Tongue (tissue), 2 donors: Measurements from ENCODE around the gene DOK7. TPM values are rescaled to one million over a fixed set of nuclear protein-coding genes. Genes with fewer than 3 reads are reported as not detected.

Experiments used
- DNase-seq: peaks from one replicate; pipeline ENCODE4 v3.0.0-alpha.2; 2015
- total RNA-seq: library from RNA; depleted of rRNA; stranded (reverse); fragments of >200 nt; gene quantifications from one replicate; pipeline ENCODE4 v1.2.3, GENCODE V29; 2014

The DOK7 gene
- total RNA-seq, 1 donor from 2014 or later: 30.9 TPM

DNA sequence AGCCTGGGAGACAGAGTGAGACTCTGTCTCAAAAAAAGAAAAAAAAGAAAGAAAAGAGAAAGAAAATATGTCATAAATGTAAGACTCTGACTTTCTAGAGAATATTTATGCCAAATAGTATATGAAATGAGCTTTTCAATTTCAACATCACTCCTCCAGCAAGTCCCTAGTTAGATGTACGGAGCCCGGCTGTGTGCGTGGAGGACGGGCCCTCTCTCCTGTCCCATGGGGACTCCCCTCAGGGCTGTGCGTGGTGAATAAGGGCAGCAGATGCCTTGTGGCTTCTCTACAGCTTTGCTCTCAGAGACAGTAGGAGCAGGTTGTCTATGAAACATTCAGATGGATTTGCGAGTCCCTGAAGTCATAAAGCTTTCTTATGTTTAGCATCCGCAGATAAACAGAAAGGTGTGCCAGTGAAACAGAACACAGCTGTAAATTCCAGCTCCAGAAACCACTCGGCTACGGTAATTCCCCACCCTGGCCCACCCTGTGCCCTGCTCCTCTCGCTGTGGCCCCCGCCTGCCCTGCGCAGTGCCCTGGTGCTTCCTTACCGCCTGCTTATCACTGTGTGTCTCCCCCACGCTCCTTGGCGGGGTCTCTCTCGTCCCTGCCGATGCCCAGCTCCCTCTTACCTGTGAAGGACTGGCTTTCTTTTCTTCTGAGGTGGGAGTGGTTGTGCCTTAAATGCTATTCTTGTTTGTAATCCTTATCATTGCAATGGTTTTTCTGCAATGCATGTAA lies 35.2 kb upstream of the DOK7 start:
- DNase-seq: no peak

- DNase-seq: no peak
These were observed 33.5 kb upstream of the DOK7 start for GRCh38 chr4:3429651-3430050.

- no peak for DNase-seq
These were observed 32.6 kb upstream of the DOK7 start for GRCh38 chr4:3430524-3430923.

DNA sequence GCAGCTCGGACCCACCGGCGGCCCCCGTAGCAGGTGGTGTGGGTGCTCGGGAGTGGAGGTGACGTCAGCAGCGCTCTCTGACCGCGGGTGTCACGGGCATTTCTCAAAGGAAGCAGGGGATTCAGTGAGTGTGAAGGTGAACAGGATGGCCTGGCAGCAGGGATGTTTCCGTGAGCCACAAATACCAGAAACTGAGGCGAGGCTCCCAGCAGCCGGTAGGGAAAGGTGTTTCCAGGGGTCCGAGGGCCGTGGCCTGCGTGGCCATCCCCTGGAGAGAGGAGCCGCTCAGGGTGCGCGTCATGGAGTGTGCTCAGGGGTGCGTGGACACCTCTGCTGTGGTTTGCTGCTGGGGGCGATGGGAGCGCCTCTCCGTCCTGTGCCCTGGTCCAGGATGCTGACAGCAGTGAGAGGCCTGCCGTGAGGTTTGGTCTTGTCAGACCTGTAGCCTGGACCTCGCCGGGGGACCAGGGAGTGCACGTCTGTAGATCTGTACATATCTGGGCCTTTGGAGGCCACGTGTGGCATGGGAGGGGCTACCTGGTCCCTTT lies 31.6 kb upstream of the DOK7 start:
- DNase-seq: no peak

DNA sequence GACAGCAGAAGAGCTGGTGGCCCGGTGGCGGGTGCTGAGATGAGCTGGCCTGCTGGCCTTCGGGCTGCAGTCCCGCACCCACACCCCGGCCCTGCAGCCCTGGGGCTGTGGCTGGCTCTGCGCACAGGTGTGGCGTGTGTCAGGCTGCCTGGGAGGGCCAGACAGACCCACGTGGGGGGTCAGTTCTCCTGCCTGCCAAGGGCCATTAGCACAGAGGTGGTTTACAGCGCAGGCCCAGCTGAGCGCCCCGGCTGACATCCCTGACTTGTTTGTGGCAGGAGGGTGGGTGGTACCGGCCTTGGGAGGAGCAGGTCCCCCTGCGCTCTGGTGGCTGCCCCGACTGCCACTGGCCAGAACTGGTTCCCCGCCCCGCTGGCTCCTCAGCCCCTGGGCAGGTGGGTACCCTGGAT lies 30.7 kb upstream of the DOK7 start:
- no peak for DNase-seq

DNA sequence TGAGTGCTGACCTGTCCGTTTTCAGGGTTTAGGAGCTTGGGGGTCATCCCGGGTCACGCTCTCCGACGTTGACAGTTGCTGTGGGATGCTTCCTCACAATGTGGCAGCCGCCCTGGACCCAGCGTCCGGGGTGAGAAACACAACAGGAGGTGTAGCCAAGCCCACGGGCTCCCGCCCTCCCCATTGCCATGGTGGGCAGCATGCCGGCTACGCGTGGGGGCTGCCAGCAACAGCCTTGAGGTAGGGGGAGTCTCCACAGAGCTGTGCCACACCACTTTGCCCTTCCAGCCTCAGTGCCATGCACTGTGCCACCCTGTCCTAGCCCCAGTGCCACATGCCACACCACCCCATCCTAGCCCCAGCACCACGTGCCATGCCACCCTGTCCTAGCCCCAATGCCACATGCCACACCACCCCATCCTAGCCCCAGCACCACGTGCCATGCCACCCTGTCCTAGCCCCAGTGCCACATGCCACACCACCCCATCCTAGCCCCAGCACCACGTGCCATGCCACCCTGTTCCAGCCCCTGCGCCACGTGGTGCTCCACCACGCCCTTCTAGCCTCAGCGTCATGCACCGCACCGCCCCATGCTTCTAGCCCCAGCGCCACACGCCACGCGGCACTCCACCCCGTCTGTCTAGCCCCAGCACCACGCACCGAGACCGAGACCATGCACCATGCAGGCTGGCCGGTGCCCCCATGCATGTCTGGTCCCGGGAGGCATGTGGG lies 29.8 kb upstream of the DOK7 start:
- DNase-seq: no peak

- no peak for DNase-seq
These were observed 28.0 kb upstream of the DOK7 start for GRCh38 chr4:3434881-3435685.

DNA sequence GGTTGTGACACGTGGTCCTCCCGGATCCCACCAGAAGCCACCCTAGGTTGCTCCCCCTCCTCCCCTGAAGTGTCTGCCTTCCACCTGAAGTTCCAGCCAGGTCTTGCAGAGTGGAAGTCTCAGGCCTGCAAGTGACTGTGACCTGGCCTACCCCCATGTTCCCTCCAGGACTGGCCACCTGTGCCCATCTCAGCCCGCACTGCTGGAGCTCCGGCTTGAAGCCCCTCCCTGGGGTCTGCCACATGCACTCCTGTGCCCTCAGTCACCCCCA lies 27.5 kb upstream of the DOK7 start:
- DNase-seq: no peak

GRCh38 chr4:3436048-3436797 lies 26.9 kb upstream of the DOK7 start:
- DNase-seq: peak; percentile 33

DNA sequence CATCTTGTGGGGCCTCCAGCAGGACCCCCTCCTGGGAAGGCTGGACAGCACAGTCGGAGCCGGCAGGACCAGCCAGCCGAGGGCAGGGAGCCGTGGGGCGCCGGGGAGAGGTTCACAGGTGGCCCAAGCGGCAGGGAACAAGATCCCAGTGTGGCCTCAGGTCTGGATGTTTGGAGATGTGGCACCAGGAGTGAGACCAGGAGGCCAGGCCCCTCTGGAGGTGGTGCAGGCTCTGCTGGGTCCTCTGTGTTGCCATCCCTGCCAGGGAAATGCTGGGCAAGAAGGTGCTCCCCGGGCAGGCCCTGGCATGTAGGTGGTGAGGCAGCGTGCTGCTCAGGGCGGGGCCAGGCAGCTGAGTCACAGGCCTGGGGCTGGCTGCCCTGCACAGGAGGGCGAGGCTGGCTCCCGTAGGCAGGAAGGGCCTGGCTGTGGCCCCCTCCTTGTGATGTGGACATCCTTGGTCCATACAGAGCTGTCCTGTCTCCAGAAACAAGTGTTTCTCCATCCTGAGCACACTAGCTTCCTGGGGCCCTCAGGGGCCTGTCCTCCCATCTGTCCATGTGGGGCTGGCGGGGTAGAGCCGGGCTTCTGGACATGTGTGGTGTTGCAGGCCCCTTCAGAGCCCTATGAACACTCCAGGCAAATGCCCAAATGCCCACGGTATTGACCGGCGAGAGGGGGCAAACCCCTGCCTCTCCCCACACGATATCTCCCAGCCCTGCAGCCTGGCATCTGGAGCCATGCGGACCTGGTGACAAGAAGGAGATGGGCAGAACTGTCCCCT lies 26.1 kb upstream of the DOK7 start:
- peak; percentile 61 for DNase-seq

DNA sequence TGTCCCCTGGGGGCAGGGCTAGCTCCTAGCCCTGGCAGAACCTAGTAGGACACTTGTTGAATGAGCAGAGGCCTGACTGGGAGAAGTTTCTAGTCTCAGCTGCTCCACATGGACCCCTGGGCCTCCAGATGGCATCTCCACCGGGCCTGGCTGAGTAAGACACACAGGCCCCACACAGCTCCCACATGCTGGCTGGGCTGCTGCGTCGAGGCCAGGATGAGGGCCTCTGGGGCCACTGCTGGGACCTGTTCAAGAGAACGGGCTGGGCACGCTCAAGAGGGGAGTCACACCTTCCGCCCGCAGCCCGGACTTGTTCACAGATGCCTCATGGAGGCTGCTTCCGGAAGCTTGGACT lies 25.5 kb upstream of the DOK7 start:
- peak; percentile 25 for DNase-seq

GRCh38 chr4:3437998-3438846 lies 24.9 kb upstream of the DOK7 start:
- DNase-seq: no peak

GRCh38 chr4:3438847-3439180 lies 24.3 kb upstream of the DOK7 start:
- no peak for DNase-seq

DNA sequence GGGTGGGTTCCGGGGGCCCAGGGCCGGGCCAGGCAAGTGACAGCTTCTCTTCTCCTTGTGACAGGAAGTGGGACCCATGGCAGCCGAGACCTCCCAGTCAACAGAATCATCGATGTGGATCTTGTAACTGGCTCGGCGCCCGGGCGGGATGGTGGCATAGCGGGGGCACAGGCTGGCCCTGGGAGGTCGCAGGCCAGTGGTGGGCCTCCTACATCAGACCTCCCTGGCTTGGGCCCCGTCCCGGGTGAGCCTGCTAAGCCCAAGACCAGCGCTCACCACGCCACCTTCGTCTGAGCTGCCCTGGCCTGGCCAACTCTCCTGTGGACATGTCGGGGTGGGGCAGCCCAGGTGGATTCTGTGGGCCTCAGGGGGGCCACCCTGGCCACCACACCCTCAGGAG lies 23.7 kb upstream of the DOK7 start:
- no peak for DNase-seq

DNA sequence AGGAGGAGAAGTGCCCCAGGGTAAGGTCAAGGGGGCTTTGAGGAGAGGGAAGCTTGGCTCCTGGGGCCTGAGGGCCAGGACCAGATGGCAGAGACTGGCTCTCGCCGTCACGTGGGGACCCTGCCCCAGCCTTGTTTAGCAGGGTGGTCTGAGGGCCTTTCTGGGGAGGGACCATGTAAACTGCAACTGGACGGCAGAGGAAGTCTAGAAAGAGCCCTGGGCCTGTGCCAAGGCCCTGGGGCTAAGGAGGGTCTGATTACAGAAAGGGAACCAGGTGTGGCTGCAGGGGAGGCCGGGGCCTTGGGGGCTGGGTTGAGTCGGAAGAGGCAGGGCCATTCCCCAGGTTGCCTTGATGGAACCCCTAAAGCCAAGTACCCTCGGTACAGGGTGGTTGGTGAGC lies 23.1 kb upstream of the DOK7 start:
- DNase-seq: no peak

- DNase-seq: no peak
These were observed 22.1 kb upstream of the DOK7 start for GRCh38 chr4:3440979-3441500.

DNA sequence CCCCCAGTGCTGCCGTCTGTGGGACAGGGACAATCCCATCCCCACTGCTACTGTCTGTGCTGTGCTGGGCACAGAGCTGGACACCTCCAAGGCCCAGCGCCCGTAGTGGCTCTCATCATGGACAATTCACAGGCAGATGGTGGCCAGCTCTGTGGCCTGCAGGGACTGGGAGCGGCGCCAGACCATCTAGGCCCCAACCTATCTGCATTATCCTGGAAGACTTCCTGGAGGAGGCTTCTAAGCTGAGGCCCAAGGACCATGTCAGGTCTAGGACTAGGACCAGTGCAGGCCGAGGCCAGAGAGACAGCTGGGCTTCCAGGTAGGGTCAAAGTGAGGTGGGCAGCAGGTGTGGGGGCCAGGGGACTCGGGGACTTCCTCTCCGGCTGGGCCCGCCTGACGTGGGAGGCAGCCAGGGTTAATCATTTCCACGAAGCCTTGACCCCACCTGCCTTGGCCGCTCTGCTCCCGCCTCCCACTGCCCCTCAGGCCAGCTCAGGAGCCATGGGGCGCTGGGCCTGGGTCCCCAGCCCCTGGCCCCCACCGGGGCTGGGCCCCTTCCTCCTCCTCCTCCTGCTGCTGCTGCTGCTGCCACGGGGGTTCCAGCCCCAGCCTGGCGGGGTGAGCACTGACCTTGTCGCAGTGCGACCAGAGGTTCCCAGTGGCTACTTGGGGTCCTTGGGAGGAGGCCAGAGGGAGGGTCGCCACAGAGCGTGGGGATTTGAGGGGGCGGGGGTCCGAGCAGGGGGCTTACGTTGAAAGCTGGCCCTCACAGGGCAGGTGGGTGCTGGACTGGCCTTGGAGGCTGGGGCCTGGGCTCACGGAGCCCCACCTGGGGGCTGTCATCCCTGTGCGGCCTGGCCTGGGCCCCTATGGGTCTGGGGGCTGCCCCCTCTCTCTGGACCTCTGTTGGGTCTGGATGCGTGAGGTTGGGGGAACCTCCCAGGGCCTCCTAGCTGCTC lies 21.3 kb upstream of the DOK7 start, which contains the start of gene HGFAC:
HGFAC (plus strand) TSS at position 468 of the 959 bp plus-strand sequence; CDS start at position 502, 34 bp downstream.
- DNase-seq: no peak

DNA sequence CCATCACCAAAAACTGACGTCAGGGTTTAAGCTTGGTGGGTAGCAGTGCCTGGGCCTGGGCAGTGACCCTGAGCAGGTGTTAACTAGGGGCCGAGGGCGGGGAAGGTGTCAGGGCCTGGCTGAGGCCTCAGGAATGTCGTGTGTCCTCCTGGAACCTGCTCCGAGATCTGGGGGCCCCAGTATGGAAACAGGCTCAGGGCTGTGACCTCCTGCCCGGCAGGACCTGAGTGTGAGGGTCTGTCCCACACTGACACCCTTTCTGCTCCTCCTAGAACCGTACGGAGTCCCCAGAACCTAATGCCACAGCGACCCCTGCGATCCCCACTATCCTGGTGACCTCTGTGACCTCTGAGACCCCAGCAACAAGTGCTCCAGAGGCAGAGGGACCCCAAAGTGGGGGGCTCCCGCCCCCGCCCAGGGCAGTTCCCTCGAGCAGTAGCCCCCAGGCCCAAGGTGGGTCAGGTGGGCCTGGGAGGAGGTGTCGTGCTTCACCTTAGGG lies 20.6 kb upstream of the DOK7 start:
- DNase-seq: no peak
